Limb (tissue), 2 donors: ENCODE measurements around the gene ACVR2B.

Experiments
- DNase-seq, 2 donors: peaks; one replicate each; pipeline ENCODE4 v3.0.0-alpha.2; 2016; ENCODE audit errors: extremely low spot score in 2 of 2

Gene ACVR2B

GRCh38 chr3:38458796-38459498, 5.3 kb downstream of the ACVR2B start:
- DNase-seq, result peak in 1 of 2 donors; percentile 29

GRCh38 chr3:38459499-38460048, 5.9 kb downstream of the ACVR2B start:
- no peak for DNase-seq

GRCh38 chr3:38460377-38461270, 6.9 kb downstream of the ACVR2B start:
- peak in 1 of 2 donors; percentile 70 for DNase-seq

GRCh38 chr3:38465588-38466154, 12.0 kb downstream of the ACVR2B start:
- DNase-seq, result no peak

GRCh38 chr3:38468765-38469164, 15.1 kb downstream of the ACVR2B start:
- DNase-seq, result peak in 1 of 2 donors; percentile 2

- DNase-seq, result no peak
These were observed 16.2 kb downstream of the ACVR2B start for GRCh38 chr3:38469852-38470251.

- DNase-seq, result no peak
These were observed 17.7 kb downstream of the ACVR2B start for GRCh38 chr3:38471260-38471857.

GRCh38 chr3:38472342-38472741, 18.7 kb downstream of the ACVR2B start:
- no peak for DNase-seq

- no peak for DNase-seq
These were observed 19.5 kb downstream of the ACVR2B start for GRCh38 chr3:38473229-38473628.

GRCh38 chr3:38474928-38475605, 21.4 kb downstream of the ACVR2B start:
- no peak for DNase-seq

GRCh38 chr3:38475716-38476115, 22.0 kb downstream of the ACVR2B start:
- DNase-seq, result no peak

GRCh38 chr3:38476157-38476756, 22.6 kb downstream of the ACVR2B start:
- DNase-seq, result no peak

GRCh38 chr3:38477057-38477820, 23.5 kb downstream of the ACVR2B start:
- no peak for DNase-seq

- DNase-seq, result no peak
These were observed 24.3 kb downstream of the ACVR2B start for GRCh38 chr3:38477839-38478450.

- no peak for DNase-seq
These were observed 25.2 kb downstream of the ACVR2B start for GRCh38 chr3:38478901-38479300.

- DNase-seq, result peak; percentile 61
These were observed 25.9 kb downstream of the ACVR2B start for GRCh38 chr3:38479431-38480092.

- no peak for DNase-seq
These were observed 26.4 kb downstream of the ACVR2B start for GRCh38 chr3:38480093-38480445.

GRCh38 chr3:38480930-38481329, 27.2 kb downstream of the ACVR2B start:
- DNase-seq, result no peak

- DNase-seq, result no peak
These were observed 29.3 kb downstream of the ACVR2B start for GRCh38 chr3:38482951-38483350.
